8988T (cell line): ENCODE data around the gene SND1.
"Not testable (repeated sequence)": the region's sequence is repeated elsewhere in the genome, so short reads cannot be mapped to it uniquely, and the experiment has no call there.

Experiments used
- DNase-seq: peaks from one replicate; pipeline ENCODE4 v3.0.0; 2011

Gene SND1

GRCh38 chr7:127810696-127811660, 159.0 kb downstream of the SND1 start:
- no peak for DNase-seq

- no peak for DNase-seq
These were observed 160.5 kb downstream of the SND1 start for GRCh38 chr7:127812540-127812939.

GRCh38 chr7:127813991-127814541, 162.1 kb downstream of the SND1 start:
- no peak for DNase-seq

- no peak for DNase-seq
These were observed 163.7 kb downstream of the SND1 start for GRCh38 chr7:127815631-127816145.

- DNase-seq = no peak
These were observed 164.6 kb downstream of the SND1 start for GRCh38 chr7:127816354-127817190.

- no peak for DNase-seq
These were observed 165.5 kb downstream of the SND1 start for GRCh38 chr7:127817466-127817865.

- no peak for DNase-seq
These were observed 166.3 kb downstream of the SND1 start for GRCh38 chr7:127818306-127818705.

GRCh38 chr7:127819975-127820731, 168.2 kb downstream of the SND1 start:
- no peak for DNase-seq

GRCh38 chr7:127820732-127821085, 168.7 kb downstream of the SND1 start:
- DNase-seq = no peak

GRCh38 chr7:127821146-127821545, 169.2 kb downstream of the SND1 start:
- no peak for DNase-seq

GRCh38 chr7:127822822-127823508, 171.0 kb downstream of the SND1 start:
- DNase-seq = no peak

- DNase-seq = no peak
These were observed 172.7 kb downstream of the SND1 start for GRCh38 chr7:127824682-127825081.

- no peak for DNase-seq
These were observed 177.0 kb downstream of the SND1 start for GRCh38 chr7:127828843-127829500.

- DNase-seq = no peak
These were observed 179.6 kb downstream of the SND1 start for GRCh38 chr7:127831318-127832219.

- no peak for DNase-seq
These were observed 180.6 kb downstream of the SND1 start for GRCh38 chr7:127832592-127832991.

- no peak for DNase-seq
These were observed 181.6 kb downstream of the SND1 start for GRCh38 chr7:127833641-127834040.

GRCh38 chr7:127835679-127836078, 183.7 kb downstream of the SND1 start:
- DNase-seq = no peak

- DNase-seq = not testable (repeated sequence)
These were observed 185.9 kb downstream of the SND1 start for GRCh38 chr7:127837816-127838410.

GRCh38 chr7:127838816-127839415, 186.9 kb downstream of the SND1 start:
- no peak for DNase-seq
